Dendritic cell treated with granulocyte-macrophage colony-stimulating factor and Interleukin-4, amounts not matched to agents 40 ng/mL and 50 ng/mL, for 4 days (primary cell): ENCODE results near the gene ADCK2.
A peak's percentile ranks its signal among the peaks of the same experiment; 100 is the strongest.
"Not testable (repeated sequence)": the region's sequence is repeated elsewhere in the genome, so short reads cannot be mapped to it uniquely, and the experiment has no call there.

ENCODE experiments used
- H3K27ac Mint-ChIP-seq: one replicate; pipeline ENCODE4 v1.8.0; 2022; ENCODE audit warnings: mild to moderate bottlenecking, mixed read lengths
- H3K27me3 Mint-ChIP-seq: one replicate; pipeline ENCODE4 v1.8.0; 2022; ENCODE audit warnings: mild to moderate bottlenecking, mixed read lengths
- H3K36me3 Mint-ChIP-seq: one replicate; pipeline ENCODE4 v1.8.0; 2022; ENCODE audit warnings: low read depth, mixed read lengths
- H3K4me1 Mint-ChIP-seq: one replicate; pipeline ENCODE4 v1.8.0; 2022; ENCODE audit warnings: low read depth, mixed read lengths
- H3K4me3 Mint-ChIP-seq: one replicate; pipeline ENCODE4 v1.8.0; 2022; ENCODE audit warnings: mild to moderate bottlenecking, moderate library complexity, mixed read lengths
- H3K9me3 Mint-ChIP-seq: one replicate; pipeline ENCODE4 v1.8.0; 2022; ENCODE audit warnings: mixed read lengths
- intact Hi-C: fragments of 100-400 bp; cut with micrococcal nuclease; formaldehyde crosslinking; loops from one replicate; pipeline ENCODE4 v1.15.0; 2022

Gene ADCK2

DNA sequence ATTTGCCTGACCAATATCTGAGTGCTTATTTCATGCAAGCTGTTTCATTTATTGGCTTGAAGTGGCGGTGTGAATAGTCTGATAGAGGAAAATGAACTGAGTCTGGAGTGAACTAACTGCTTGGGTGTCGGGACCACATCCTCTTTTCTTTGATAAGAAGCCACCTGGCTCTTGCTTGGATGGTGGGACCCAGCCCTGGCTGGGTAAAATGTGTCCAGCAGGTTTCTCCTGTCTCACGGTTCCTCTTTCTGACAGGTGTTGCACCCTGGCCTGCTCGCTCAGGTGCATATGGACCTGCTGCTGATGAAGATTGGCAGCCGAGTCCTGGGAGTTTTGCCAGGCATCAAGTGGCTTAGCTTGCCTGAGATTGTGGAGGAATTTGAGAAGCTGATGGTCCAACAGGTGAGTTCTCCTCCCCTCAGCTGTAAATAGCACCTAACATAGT lies 1.6 kb downstream of the ADCK2 start:
- peaks cover 28% of the 10 kb centered on the region for H3K36me3 Mint-ChIP-seq
- no peaks in the 10 kb centered on the region for H3K27me3 Mint-ChIP-seq
- H3K4me3 Mint-ChIP-seq = peak overlapping the region; percentile 92
- peak overlapping the region; percentile 57 for H3K27ac Mint-ChIP-seq
- H3K9me3 Mint-ChIP-seq = no peaks in the 10 kb centered on the region
- H3K4me1 Mint-ChIP-seq = peaks cover 56% of the 10 kb centered on the region
- intact Hi-C loops = no loop called here

DNA sequence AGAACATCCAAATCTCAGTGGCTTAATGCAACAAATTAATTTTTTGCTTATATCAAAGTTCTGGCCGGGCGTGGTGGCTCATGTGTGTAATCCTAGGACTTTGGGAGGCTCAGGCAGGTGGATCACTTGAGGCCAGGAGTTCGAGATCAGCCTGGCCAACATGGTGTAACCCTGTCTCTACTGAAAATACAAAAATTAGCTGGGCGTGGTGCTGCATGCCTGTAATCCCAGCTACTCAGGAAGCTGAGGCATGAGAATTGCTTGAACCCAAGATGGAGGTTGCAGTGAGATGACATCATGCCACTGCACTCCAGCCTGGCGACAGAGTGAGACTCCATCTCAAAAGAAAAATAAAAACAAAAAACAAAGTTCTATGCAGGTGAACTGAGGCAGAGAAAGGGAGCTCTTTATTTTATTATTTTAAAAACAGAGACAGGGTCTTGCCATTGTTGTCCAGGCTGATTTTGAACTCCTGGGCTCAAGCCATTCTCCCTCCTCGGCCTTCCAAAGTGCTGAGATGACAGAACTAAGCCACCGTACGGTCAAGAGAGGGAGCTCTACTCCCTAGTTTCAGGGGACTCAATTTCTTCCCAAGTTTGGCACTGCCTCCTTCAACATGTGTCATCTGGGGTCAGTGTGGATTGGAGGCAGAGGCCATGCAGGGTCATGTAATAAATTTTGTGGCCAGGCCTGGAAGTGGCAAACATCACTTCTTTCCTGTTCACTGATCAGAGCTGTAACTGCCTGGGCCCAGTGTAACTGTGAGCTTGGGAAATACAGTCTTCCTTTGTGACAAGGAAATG lies 2.4 kb downstream of the ADCK2 start:
- H3K36me3 Mint-ChIP-seq = peaks cover 36% of the 10 kb centered on the region
- peak overlapping the region; percentile 57 for H3K27ac Mint-ChIP-seq
- no peaks in the 10 kb centered on the region for H3K27me3 Mint-ChIP-seq
- H3K4me1 Mint-ChIP-seq = peaks cover 56% of the 10 kb centered on the region
- H3K4me3 Mint-ChIP-seq = peak overlapping the region; percentile 48
- no peaks in the 10 kb centered on the region for H3K9me3 Mint-ChIP-seq
- intact Hi-C loops = no loop called here

DNA sequence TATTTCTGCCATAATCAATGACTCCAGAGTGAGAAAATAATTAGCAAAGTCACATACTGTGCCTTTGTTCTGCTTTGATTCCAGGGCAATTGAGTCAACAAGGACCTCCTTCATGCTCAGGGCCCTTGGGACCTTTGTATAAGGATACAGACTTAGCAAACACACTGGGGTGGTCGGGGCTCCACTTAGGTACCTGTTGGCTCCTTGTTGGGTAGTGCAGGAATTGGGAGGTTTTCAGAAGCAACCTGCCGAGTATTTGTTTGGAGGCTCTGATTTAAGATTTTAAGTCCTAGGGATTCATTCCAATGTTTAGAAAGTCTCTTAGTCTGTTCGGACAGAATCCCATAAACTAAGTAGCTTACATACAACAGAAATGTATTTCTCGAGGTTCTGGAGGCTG lies 3.0 kb downstream of the ADCK2 start:
- no peaks in the 10 kb centered on the region for H3K27me3 Mint-ChIP-seq
- H3K9me3 Mint-ChIP-seq = no peaks in the 10 kb centered on the region
- H3K4me3 Mint-ChIP-seq = no peak overlapping the region
- H3K36me3 Mint-ChIP-seq = peaks cover 42% of the 10 kb centered on the region
- intact Hi-C loops = loop anchor here (2.0 kb wide), 1 partner anchor 21 kb away; the partner anchor contains the start of gene NDUFB2
- peaks cover 56% of the 10 kb centered on the region for H3K4me1 Mint-ChIP-seq
- H3K27ac Mint-ChIP-seq = peak overlapping the region; percentile 57

DNA sequence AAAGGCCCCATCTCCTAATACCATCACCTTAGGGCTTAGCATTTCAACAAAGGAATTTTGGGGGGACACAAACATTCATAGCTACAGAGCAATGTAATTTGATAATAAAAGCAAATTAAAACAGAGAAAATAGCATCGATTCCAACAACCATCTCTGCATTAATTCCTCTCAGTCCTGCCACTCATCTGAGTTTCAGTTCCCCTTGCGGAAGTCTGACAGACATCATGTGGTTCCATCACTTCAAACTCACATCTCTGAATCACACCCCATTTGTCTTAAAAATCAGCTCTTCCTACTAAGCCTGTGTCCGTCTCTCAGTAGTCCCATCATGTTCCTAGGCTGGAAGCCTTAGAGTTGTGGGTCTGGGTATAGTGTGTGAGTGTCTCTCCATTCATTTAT lies 3.6 kb downstream of the ADCK2 start:
- H3K27ac Mint-ChIP-seq = peak overlapping the region; percentile 57
- H3K9me3 Mint-ChIP-seq = no peaks in the 10 kb centered on the region
- H3K4me1 Mint-ChIP-seq = peaks cover 56% of the 10 kb centered on the region
- intact Hi-C loops = loop anchor here (2.0 kb wide), 1 partner anchor 20 kb away; the partner anchor contains the start of gene NDUFB2
- peaks cover 48% of the 10 kb centered on the region for H3K36me3 Mint-ChIP-seq
- H3K4me3 Mint-ChIP-seq = no peak overlapping the region
- no peaks in the 10 kb centered on the region for H3K27me3 Mint-ChIP-seq

DNA sequence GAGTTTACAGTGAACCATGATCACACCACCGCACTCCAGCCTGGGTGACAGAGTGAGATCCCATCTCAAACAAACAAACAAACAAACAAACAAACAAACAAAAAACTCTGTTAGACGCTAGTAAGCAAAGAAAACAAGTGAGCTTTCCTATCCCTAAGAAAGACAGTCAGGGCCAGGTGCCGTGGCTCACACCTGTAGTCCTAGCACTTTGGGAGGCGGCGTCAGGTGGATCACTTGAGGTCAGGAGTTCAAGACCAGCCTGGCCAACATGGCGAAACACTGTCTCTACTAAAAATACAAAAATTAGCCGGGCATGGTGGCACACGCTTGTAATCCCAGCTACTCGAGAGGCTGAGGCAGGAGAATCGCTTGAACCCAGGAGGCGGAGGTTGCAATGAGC lies 4.2 kb downstream of the ADCK2 start:
- H3K36me3 Mint-ChIP-seq = peaks cover 54% of the 10 kb centered on the region
- intact Hi-C loops = loop anchor here (2.0 kb wide), 1 partner anchor 20 kb away; the partner anchor contains the start of gene NDUFB2
- not testable (repeated sequence) for H3K9me3 Mint-ChIP-seq, H3K27me3 Mint-ChIP-seq, H3K4me3 Mint-ChIP-seq
- H3K27ac Mint-ChIP-seq = peak overlapping the region; percentile 57
- peaks cover 50% of the 10 kb centered on the region for H3K4me1 Mint-ChIP-seq

DNA sequence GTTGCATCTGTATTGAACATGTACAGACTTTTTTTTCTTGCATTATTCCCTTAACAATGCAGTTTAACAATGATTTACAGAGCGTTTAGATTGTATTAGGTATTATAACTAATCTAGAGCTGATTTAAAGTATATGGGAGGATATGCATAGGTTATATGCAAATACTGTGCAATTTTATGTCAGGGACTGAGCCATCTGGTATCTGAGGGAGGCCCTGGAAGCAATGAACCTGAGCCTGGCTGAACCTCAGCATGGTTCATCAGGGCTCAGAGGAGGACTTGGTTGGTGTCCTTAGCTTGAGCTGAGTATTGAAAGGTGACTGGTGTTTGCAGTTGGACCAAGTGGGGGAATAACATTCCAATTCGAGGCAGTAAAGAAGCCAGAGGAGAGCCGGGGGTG lies 4.8 kb downstream of the ADCK2 start:
- Mint-ChIP-seq H3K9me3 (no peaks in the 10 kb centered on the region), H3K27ac (no peak overlapping the region), H3K4me1 (peaks cover 46% of the 10 kb centered on the region), H3K4me3 (no peak overlapping the region), H3K36me3 (peaks cover 60% of the 10 kb centered on the region), H3K27me3 (no peaks in the 10 kb centered on the region)
- intact Hi-C loops = loop anchor here (2.0 kb wide), 1 partner anchor 19 kb away; the partner anchor contains the start of gene NDUFB2

DNA sequence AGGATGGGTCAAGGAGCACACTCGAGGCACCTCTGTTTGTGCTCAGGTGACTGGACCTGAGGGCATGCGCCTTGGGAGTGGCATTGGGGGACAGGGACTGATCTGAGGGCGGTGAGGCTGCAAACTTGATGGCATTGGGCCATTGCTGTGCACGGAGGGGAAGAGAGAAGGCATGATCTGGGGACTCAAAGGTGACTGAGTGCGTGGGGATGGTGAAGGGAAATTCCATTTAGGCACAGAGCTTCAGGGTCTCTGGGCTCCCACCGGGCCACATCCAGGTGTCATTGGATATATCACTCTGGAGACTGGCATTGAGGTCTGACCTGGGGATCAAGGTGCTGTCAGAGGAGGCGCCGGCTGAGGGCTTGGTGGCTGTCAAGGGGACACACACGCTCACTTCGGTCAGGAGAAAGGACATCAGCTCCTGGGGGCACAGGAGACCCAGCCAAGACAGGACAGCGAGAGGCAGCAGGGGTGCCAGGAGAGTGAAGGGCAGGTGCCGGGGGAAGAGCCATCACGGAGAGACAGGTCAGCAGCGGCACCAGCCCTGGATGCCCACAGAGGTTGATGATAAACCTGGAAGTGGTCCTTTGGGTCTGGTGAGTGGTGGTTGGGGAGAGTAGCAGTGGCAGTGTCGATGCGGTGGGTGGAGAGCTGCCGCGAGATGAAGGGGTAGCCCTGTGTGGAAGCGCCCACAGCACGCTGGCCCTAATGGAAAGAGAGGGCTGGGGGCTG lies 5.5 kb downstream of the ADCK2 start:
- H3K4me1 Mint-ChIP-seq = peaks cover 46% of the 10 kb centered on the region
- H3K36me3 Mint-ChIP-seq = peaks cover 65% of the 10 kb centered on the region
- H3K4me3 Mint-ChIP-seq = no peak overlapping the region
- no peak overlapping the region for H3K27ac Mint-ChIP-seq
- H3K27me3 Mint-ChIP-seq = no peaks in the 10 kb centered on the region
- intact Hi-C loops = no loop called here
- no peaks in the 10 kb centered on the region for H3K9me3 Mint-ChIP-seq

DNA sequence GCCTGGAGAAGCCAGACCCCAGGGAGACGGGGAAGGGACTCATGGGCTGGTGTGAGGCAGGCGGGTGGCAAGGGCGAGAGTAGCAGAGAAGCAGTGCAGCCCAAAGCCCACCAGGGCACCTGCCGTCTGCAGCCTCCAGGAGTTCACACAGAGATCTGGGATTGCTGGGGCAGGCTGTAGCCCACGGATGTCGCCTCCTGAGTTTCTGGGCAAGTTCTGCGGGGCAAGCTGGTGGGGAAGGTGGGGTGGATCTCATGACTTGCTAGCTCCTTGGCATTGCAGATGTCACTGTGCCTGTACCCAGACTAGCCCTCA lies 6.0 kb downstream of the ADCK2 start:
- Mint-ChIP-seq H3K27ac (no peak overlapping the region), H3K27me3 (no peaks in the 10 kb centered on the region), H3K36me3 (peaks cover 70% of the 10 kb centered on the region), H3K9me3 (no peaks in the 10 kb centered on the region), H3K4me3 (no peak overlapping the region), H3K4me1 (peaks cover 41% of the 10 kb centered on the region)
- intact Hi-C loops = no loop called here

DNA sequence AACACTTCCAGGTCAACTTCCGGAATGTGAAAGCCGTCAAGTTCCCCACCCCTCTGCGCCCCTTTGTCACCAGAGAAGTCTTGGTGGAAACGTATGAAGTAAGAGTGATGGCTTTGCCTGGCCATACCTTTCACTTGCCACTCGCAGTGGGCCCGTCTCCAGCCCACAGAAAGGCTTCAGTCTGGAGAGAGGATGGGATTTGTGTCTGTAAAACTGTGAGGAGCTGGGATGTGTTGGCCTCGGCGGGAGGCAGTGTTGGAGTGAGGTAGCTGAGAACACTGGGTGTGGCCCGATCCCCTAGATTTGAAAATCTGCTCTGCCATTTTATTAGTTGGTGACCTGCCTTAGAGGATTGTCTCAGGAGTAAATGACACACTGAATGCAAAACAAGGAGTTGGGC lies 6.4 kb downstream of the ADCK2 start:
- Mint-ChIP-seq H3K27ac (no peak overlapping the region), H3K4me3 (no peak overlapping the region), H3K27me3 (no peaks in the 10 kb centered on the region), H3K36me3 (peaks cover 74% of the 10 kb centered on the region), H3K9me3 (no peaks in the 10 kb centered on the region), H3K4me1 (peaks cover 37% of the 10 kb centered on the region)
- intact Hi-C loops = no loop called here

DNA sequence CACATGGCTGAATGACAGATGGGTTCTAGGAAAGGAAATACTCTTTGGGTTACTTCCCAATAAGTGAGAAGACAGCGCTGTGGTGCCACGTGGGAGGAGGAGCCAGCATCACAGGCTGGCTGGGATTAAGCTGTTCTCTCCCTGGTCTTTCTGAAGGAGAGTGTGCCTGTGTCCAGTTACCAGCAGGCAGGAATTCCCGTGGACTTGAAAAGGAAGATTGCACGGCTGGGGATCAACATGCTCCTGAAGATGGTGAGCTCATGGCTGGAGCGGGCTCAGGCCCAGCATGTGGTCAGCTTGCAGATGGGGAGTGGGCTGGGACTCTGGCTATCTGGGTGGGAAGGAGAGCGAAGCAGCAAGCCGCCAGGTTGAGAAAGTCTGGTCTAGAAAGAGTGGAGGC lies 8.1 kb downstream of the ADCK2 start:
- H3K36me3 Mint-ChIP-seq = peaks cover 91% of the 10 kb centered on the region
- H3K27ac Mint-ChIP-seq = no peak overlapping the region
- H3K4me3 Mint-ChIP-seq = no peak overlapping the region
- H3K9me3 Mint-ChIP-seq = no peaks in the 10 kb centered on the region
- intact Hi-C loops = no loop called here
- no peaks in the 10 kb centered on the region for H3K27me3 Mint-ChIP-seq
- peaks cover 20% of the 10 kb centered on the region for H3K4me1 Mint-ChIP-seq

DNA sequence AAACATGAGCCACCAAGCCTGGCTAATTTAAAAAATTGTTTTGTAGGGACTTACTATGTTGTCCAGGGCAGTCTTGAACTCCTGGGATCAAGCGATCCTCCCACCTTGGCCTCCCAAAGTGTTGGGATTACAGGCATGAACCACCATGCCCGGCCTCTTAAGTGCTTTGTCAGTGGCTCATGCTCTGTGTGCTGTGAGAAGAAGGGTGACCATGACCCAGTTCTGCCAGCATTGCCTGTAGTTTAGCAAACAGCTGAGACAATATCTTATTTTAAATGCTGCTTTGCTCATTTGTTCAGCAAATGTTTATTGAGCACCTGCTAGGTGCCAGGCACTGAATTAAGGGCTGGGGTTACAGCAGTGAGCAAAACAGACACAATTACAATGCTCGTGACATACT lies 9.0 kb downstream of the ADCK2 start:
- no peak overlapping the region for H3K27ac Mint-ChIP-seq
- intact Hi-C loops = no loop called here
- H3K36me3 Mint-ChIP-seq = peaks cover 95% of the 10 kb centered on the region
- H3K9me3 Mint-ChIP-seq = no peaks in the 10 kb centered on the region
- H3K27me3 Mint-ChIP-seq = no peaks in the 10 kb centered on the region
- peaks cover 11% of the 10 kb centered on the region for H3K4me1 Mint-ChIP-seq
- H3K4me3 Mint-ChIP-seq = no peak overlapping the region

DNA sequence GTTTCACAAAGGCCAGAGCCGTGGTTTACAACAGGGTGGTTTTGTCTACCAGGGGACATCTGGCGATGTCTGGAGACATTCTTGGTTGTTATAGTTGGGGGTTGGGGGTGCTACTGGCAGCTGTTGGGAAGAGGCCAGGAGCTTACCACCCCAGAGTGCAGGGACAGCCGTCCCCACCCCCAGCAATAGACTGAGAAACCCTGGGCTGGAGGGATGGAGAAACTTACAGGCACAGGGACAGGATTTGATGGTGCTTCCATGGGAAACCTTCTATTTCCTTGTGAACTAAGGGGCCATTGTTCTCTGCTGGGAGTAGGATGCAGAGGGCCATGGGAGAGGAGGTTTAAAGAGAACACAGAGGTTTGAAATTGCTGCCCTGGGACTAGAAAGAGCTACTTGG lies 10.9 kb downstream of the ADCK2 start:
- intact Hi-C loops = no loop called here
- Mint-ChIP-seq H3K27me3 (no peaks in the 10 kb centered on the region), H3K27ac (no peak overlapping the region), H3K4me3 (no peak overlapping the region), H3K9me3 (no peaks in the 10 kb centered on the region), H3K36me3 (peaks cover 98% of the 10 kb centered on the region), H3K4me1 (no peaks in the 10 kb centered on the region)

DNA sequence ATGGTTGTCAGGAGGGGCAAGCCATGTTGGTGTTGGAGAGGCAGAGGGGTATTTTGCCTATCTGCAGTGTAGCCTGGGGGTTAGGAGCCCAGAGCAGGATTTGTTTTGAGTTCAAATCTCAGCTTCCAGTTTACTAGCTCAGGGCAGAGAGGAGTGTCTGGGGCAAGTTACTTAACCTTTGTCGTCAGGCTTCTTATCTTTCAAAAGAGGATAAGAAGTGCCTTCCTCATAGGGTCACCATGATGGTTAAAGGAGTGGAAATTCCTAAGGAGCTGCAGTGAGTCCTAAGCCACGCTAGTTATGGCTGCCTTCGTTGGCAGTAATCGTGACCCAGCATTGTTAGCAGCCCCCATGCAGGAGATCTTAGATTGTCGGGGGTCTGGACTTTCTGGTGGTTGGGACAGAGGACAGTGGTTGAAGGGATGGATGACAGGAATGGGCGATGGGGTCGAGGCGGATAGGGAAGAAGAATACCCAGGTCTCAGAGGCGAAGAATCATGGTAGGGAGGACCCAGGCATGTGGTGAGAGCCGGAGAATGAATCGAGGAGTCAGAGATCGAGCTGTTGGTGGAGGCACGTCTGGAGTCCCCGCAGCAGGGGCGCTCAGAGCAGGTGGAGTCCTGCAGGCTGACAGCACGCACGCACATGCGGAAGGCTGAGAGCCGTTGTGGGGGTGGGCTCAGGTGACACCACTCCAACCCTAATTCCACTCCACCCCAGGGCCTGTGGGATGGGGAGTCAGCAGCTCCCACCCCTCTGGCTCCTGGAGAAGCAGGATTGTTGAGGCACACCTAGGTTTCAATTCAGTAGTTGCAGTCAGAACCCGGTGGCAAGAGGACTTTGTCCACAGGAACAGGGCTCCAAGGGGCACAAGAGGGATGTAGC lies 11.6 kb downstream of the ADCK2 start:
- H3K9me3 Mint-ChIP-seq = no peaks in the 10 kb centered on the region
- intact Hi-C loops = no loop called here
- H3K27me3 Mint-ChIP-seq = no peaks in the 10 kb centered on the region
- H3K27ac Mint-ChIP-seq = no peak overlapping the region
- H3K4me1 Mint-ChIP-seq = no peaks in the 10 kb centered on the region
- H3K36me3 Mint-ChIP-seq = peaks cover 98% of the 10 kb centered on the region
- H3K4me3 Mint-ChIP-seq = no peak overlapping the region
